Measurements from ENCODE around the gene KLC1. TPM values are rescaled to one million over a fixed set of nuclear protein-coding genes. Genes with fewer than 3 reads are reported as not detected.

KLC1 gene
- total and polyA plus RNA-seq, 7 donors, result 86.4 to 256 (median 150) TPM

- no peak overlapping the region for H3K4me3 ChIP-seq
- peak; percentile 54 to 71 (median 61) for ATAC-seq
- no peak for TF ChIP-seq CTCF (IDR thresholded peaks at IDR 0.05)
- H3K9me3 ChIP-seq, result no peaks in the 10 kb centered on the region
- H3K27me3 ChIP-seq (ENCODE audit: insufficient read depth in 3 of 3, low read length in 2 of 3), result no peaks in the 10 kb centered on the region
- 29 to 42% (median 34%) methylated on average over 4 of the region's 4 CpGs for WGBS, 3 donors
- peaks cover 0 to 45% of the 10 kb centered on the region in 2 donors for H3K36me3 ChIP-seq (ENCODE audit: insufficient read depth in 1 of 2, low read depth in 1 of 2)
- intact Hi-C loops (cut with DNase I), result loop anchor here in 1 of 2 donors (5.0 kb wide), 1 partner anchor 33 kb away; no protein-coding TSS in a partner anchor
- H3K4me1 ChIP-seq, result peaks cover 43% of the 10 kb centered on the region
- H3K27ac ChIP-seq, result peak overlapping the region; percentile 59
- DNase-seq, result no peak
Observed at GRCh38 chr14:103653805-103654204, 24.8 kb downstream of the KLC1 start.

GRCh38 chr14:103654619-103655018 is 25.6 kb downstream of the KLC1 start:
- no peak overlapping the region for H3K27ac ChIP-seq
- H3K9me3 ChIP-seq, result no peaks in the 10 kb centered on the region
- no peaks in the 10 kb centered on the region for H3K27me3 ChIP-seq (ENCODE audit: insufficient read depth in 3 of 3, low read length in 2 of 3)
- DNase-seq (no peak), ATAC-seq (no peak)
- peaks cover 3 to 53% of the 10 kb centered on the region in 2 donors for H3K36me3 ChIP-seq (ENCODE audit: insufficient read depth in 1 of 2, low read depth in 1 of 2)
- 76 to 89% (median 78%) methylated on average over 6 of the region's 6 CpGs for WGBS, 3 donors
- H3K4me3 ChIP-seq, result no peak overlapping the region
- peaks cover 43% of the 10 kb centered on the region for H3K4me1 ChIP-seq
- TF ChIP-seq CTCF (IDR thresholded peaks at IDR 0.05), result no peak
- intact Hi-C loops (cut with DNase I), result loop anchor here in 1 of 2 donors (5.0 kb wide), 1 partner anchor 33 kb away; no protein-coding TSS in a partner anchor

- intact Hi-C loops (cut with DNase I), result no loop called here
- ATAC-seq (no peak), DNase-seq (no peak)
- peaks cover 6 to 68% of the 10 kb centered on the region in 2 donors for H3K36me3 ChIP-seq (ENCODE audit: insufficient read depth in 1 of 2, low read depth in 1 of 2)
- no peak overlapping the region for H3K27ac ChIP-seq
- 80 to 87% (median 82%) methylated on average over 4 of the region's 4 CpGs for WGBS, 3 donors
- H3K4me3 ChIP-seq, result no peak overlapping the region
- no peaks in the 10 kb centered on the region for H3K9me3 ChIP-seq
- no peaks in the 10 kb centered on the region for H3K27me3 ChIP-seq (ENCODE audit: insufficient read depth in 3 of 3, low read length in 2 of 3)
- no peak for TF ChIP-seq CTCF (IDR thresholded peaks at IDR 0.05)
- peaks cover 35% of the 10 kb centered on the region for H3K4me1 ChIP-seq
Observed at GRCh38 chr14:103656031-103656755, 27.2 kb downstream of the KLC1 start.

GRCh38 chr14:103656756-103657133 is 27.7 kb downstream of the KLC1 start:
- Histone ChIP-seq H3K4me1 (peaks cover 32% of the 10 kb centered on the region), H3K9me3 (no peaks in the 10 kb centered on the region), H3K4me3 (no peak overlapping the region), H3K27me3 (ENCODE audit: insufficient read depth in 3 of 3, low read length in 2 of 3) (no peaks in the 10 kb centered on the region), H3K36me3 (ENCODE audit: insufficient read depth in 1 of 2, low read depth in 1 of 2) (peaks cover 6 to 74% of the 10 kb centered on the region in 2 donors), H3K27ac (no peak overlapping the region)
- 79 to 87% (median 87%) methylated on average over 1 of the region's 1 CpG for WGBS, 3 donors
- no peak for TF ChIP-seq CTCF (IDR thresholded peaks at IDR 0.05)
- DNase-seq (no peak), ATAC-seq (no peak)
- intact Hi-C loops (cut with DNase I), result no loop called here
